Measurements from ENCODE around the gene INCA1.

Gene INCA1

GRCh38 chr17:4972752-4973151, 24.6 kb downstream of the INCA1 start:
- no peak overlapping the region for H3K4me3 ChIP-seq (ENCODE audit: control insufficient read depth, low read depth, low read length)
- no peak for DNase-seq (ENCODE audit: low read depth)
- no peak for TF ChIP-seq CTCF (conservative IDR thresholded peaks at IDR 0.05; ENCODE audit: control insufficient read depth, insufficient read depth, low read depth, low read length)

- H3K4me3 ChIP-seq (ENCODE audit: control insufficient read depth, low read depth, low read length) = no peak overlapping the region
- DNase-seq (ENCODE audit: low read depth) = no peak
- TF ChIP-seq CTCF (conservative IDR thresholded peaks at IDR 0.05; ENCODE audit: control insufficient read depth, insufficient read depth, low read depth, low read length) = no peak
These were observed 25.0 kb downstream of the INCA1 start for GRCh38 chr17:4972322-4972721.

- DNase-seq (ENCODE audit: low read depth) = no peak
- H3K4me3 ChIP-seq (ENCODE audit: control insufficient read depth, low read depth, low read length) = no peak overlapping the region
- TF ChIP-seq CTCF (conservative IDR thresholded peaks at IDR 0.05; ENCODE audit: control insufficient read depth, insufficient read depth, low read depth, low read length) = no peak
These were observed 25.5 kb downstream of the INCA1 start for GRCh38 chr17:4971826-4972225.

DNA sequence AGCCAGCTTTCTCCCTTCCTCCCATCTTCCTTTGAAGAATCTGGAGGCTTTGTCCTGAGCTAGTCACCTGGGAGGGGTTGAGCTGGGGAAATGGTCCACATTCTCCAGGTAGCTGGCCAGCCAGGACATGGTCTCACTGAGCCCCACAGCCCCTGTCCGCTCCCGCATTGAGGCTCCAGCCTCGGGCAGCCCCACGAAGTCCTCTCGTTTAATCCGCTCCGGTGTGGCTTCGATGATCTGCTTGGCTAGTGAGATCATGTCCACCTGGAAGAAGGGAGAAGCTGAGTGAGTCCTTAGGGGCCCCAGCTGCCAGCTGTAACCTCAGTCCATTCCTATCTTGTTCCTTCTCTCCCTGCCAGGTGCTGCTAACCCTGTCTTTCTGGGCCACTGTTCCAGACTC, 27.0 kb downstream of the INCA1 start:
- DNase-seq (ENCODE audit: low read depth) = no peak
- no peak for TF ChIP-seq CTCF (conservative IDR thresholded peaks at IDR 0.05; ENCODE audit: control insufficient read depth, insufficient read depth, low read depth, low read length)
- no peak overlapping the region for H3K4me3 ChIP-seq (ENCODE audit: control insufficient read depth, low read depth, low read length)

DNA sequence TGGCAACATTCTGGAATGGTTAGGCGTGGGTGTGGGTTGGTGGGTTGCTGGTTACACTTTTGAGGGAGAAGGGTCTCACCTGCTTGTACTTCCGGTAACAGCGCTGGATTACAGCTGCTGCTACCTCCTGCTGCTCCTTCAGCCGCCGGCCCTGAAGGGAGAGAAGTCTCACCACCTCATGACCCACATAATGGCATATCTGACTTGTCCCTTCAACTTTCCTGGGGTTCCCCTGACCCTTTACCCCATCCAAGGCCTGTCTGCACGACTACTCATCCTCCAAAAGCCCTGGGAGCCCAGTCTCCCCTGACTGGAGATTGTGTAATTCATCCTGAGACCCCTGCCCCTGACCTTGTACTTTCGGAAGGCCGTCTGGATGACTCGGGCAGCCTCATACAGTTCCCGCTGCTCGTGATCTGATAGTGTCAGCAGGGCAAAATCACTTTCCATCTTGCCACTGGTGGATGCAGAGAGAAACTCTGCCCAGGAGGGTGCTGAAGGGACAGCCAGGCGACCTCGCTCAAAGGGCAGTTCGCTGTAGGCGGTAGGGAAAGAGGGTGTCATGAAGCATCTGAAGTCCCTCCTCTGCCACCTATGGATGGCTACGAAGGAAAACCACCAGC, 27.7 kb downstream of the INCA1 start:
- DNase-seq (ENCODE audit: low read depth) = peak; percentile 53
- H3K4me3 ChIP-seq (ENCODE audit: control insufficient read depth, low read depth, low read length) = no peak overlapping the region
- TF ChIP-seq CTCF (conservative IDR thresholded peaks at IDR 0.05; ENCODE audit: control insufficient read depth, insufficient read depth, low read depth, low read length) = no peak

- peak overlapping the region; percentile 93 for H3K4me3 ChIP-seq (ENCODE audit: control insufficient read depth, low read depth, low read length)
- TF ChIP-seq CTCF (conservative IDR thresholded peaks at IDR 0.05; ENCODE audit: control insufficient read depth, insufficient read depth, low read depth, low read length) = no peak
- peak; percentile 96 for DNase-seq (ENCODE audit: low read depth)
These were observed 28.2 kb downstream of the INCA1 start for GRCh38 chr17:4969047-4969550.

Data from fibroblast of mammary gland (primary cell).